Measurements from ENCODE around the gene AKAP11. TPM values are rescaled to one million over a fixed set of nuclear protein-coding genes. Genes with fewer than 3 reads are reported as not detected.
A peak's percentile ranks its signal among the peaks of the same experiment; 100 is the strongest.

AKAP11 gene
- total and polyA plus RNA-seq, 11 donors, result 3.8 to 33.7 (median 24.0) TPM

GRCh38 chr13:42328672-42329071, 56.7 kb downstream of the AKAP11 start:
- Histone ChIP-seq H3K27me3 (no peaks in the 10 kb centered on the region), H3K27ac (no peak overlapping the region), H3K4me1 (peaks cover 0 to 13% (median 0%) of the 10 kb centered on the region in 12 donors), H3K9me3 (no peaks in the 10 kb centered on the region), H3K4me3 (no peak overlapping the region), H3K36me3 (no peaks in the 10 kb centered on the region)
- DNase-seq (no peak), ATAC-seq (no peak)
- no peak for TF ChIP-seq POLR2A (IDR thresholded peaks at IDR 0.05)
- TF ChIP-seq, protein P1, sequence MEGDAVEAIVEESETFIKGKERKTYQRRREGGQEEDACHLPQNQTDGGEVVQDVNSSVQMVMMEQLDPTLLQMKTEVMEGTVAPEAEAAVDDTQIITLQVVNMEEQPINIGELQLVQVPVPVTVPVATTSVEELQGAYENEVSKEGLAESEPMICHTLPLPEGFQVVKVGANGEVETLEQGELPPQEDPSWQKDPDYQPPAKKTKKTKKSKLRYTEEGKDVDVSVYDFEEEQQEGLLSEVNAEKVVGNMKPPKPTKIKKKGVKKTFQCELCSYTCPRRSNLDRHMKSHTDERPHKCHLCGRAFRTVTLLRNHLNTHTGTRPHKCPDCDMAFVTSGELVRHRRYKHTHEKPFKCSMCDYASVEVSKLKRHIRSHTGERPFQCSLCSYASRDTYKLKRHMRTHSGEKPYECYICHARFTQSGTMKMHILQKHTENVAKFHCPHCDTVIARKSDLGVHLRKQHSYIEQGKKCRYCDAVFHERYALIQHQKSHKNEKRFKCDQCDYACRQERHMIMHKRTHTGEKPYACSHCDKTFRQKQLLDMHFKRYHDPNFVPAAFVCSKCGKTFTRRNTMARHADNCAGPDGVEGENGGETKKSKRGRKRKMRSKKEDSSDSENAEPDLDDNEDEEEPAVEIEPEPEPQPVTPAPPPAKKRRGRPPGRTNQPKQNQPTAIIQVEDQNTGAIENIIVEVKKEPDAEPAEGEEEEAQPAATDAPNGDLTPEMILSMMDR (IDR thresholded peaks at IDR 0.05), result no peak
- intact Hi-C loops (cut with DNase I), result no loop called here

GRCh38 chr13:42329239-42329638, 57.3 kb downstream of the AKAP11 start:
- TF ChIP-seq, protein P1 (IDR thresholded peaks at IDR 0.05), result no peak
- TF ChIP-seq POLR2A (IDR thresholded peaks at IDR 0.05), result no peak
- H3K36me3 ChIP-seq, result no peaks in the 10 kb centered on the region
- peaks cover 0 to 13% (median 0%) of the 10 kb centered on the region in 12 donors for H3K4me1 ChIP-seq
- ATAC-seq (no peak), DNase-seq (no peak)
- H3K27me3 ChIP-seq, result no peaks in the 10 kb centered on the region
- no peak overlapping the region for H3K4me3 ChIP-seq
- H3K27ac ChIP-seq, result no peak overlapping the region
- H3K9me3 ChIP-seq, result no peaks in the 10 kb centered on the region
- intact Hi-C loops (cut with DNase I), result no loop called here

- no peak for ATAC-seq
- intact Hi-C loops (cut with DNase I), result no loop called here
These were observed 59.1 kb downstream of the AKAP11 start for GRCh38 chr13:42331009-42331408.

GRCh38 chr13:42333613-42334328, 61.8 kb downstream of the AKAP11 start:
- Histone ChIP-seq H3K36me3 (no peaks in the 10 kb centered on the region), H3K9me3 (no peaks in the 10 kb centered on the region), H3K27me3 (peaks cover 0 to 3% (median 0%) of the 10 kb centered on the region in 9 donors), H3K27ac (no peak overlapping the region), H3K4me3 (no peak overlapping the region), H3K4me1 (peaks cover 0 to 8% (median 0%) of the 10 kb centered on the region in 12 donors)
- intact Hi-C loops (cut with DNase I), result no loop called here
- WGBS, 4 donors, result 64 to 80% (median 72%) methylated on average over 12 of the region's 12 CpGs
- ATAC-seq, result peak in 1 of 4 donors; percentile 18
- DNase-seq, result no peak
- TF ChIP-seq, protein P1 (IDR thresholded peaks at IDR 0.05), result peak in 4 of 12 donors; percentile 9 to 32 (median 30)
- TF ChIP-seq POLR2A (IDR thresholded peaks at IDR 0.05), result no peak

More at GRCh38 chr13:42331009-42331408, 59.1 kb downstream of the AKAP11 start:
- H3K36me3 ChIP-seq, result no peaks in the 10 kb centered on the region
- H3K27me3 ChIP-seq, result no peaks in the 10 kb centered on the region
- H3K9me3 ChIP-seq, result no peaks in the 10 kb centered on the region
- no peak overlapping the region for H3K27ac ChIP-seq
- TF ChIP-seq, protein P1 (IDR thresholded peaks at IDR 0.05), result no peak
- TF ChIP-seq POLR2A (IDR thresholded peaks at IDR 0.05), result no peak
- DNase-seq, result no peak
- H3K4me1 ChIP-seq, result peaks cover 0 to 13% (median 0%) of the 10 kb centered on the region in 12 donors
- no peak overlapping the region for H3K4me3 ChIP-seq
